ENCODE measurements around the gene HARBI1.

The HARBI1 gene

GRCh38 chr11:46633291-46634217 lies 16.5 kb upstream of the HARBI1 start:
- no peak for DNase-seq

- DNase-seq = no peak
These were observed 15.5 kb upstream of the HARBI1 start for GRCh38 chr11:46632502-46632901.

GRCh38 chr11:46631676-46632075 lies 14.6 kb upstream of the HARBI1 start:
- DNase-seq = no peak

- DNase-seq = no peak
These were observed 13.2 kb upstream of the HARBI1 start for GRCh38 chr11:46630237-46630636.

- DNase-seq = no peak
These were observed 11.9 kb upstream of the HARBI1 start for GRCh38 chr11:46628961-46629360.

GRCh38 chr11:46625406-46625805 lies 8.4 kb upstream of the HARBI1 start:
- no peak for DNase-seq

GRCh38 chr11:46618837-46619236 lies 1.8 kb upstream of the HARBI1 start:
- DNase-seq = no peak

- DNase-seq = no peak
These were observed 916 bp upstream of the HARBI1 start for GRCh38 chr11:46617972-46618314.

- peak; percentile 36 for DNase-seq
These were observed 385 bp downstream of the HARBI1 start for GRCh38 chr11:46616551-46617133.

GRCh38 chr11:46615756-46616155 lies 1.3 kb downstream of the HARBI1 start:
- no peak for DNase-seq

GRCh38 chr11:46612326-46612725 lies 4.7 kb downstream of the HARBI1 start:
- DNase-seq = no peak

GRCh38 chr11:46611526-46612304 lies 5.3 kb downstream of the HARBI1 start:
- no peak for DNase-seq

GRCh38 chr11:46609386-46609785 lies 7.6 kb downstream of the HARBI1 start:
- DNase-seq = no peak

- DNase-seq = no peak
These were observed 9.5 kb downstream of the HARBI1 start for GRCh38 chr11:46607516-46607915.

GRCh38 chr11:46604796-46605195 lies 12.2 kb downstream of the HARBI1 start:
- DNase-seq = no peak

GRCh38 chr11:46603704-46604308 lies 13.2 kb downstream of the HARBI1 start:
- no peak for DNase-seq

GRCh38 chr11:46601129-46601528 lies 15.9 kb downstream of the HARBI1 start:
- DNase-seq = no peak

- no peak for DNase-seq
These were observed 16.6 kb downstream of the HARBI1 start for GRCh38 chr11:46600194-46600960.

- DNase-seq = no peak
These were observed 17.5 kb downstream of the HARBI1 start for GRCh38 chr11:46599340-46600193.

- no peak for DNase-seq
These were observed 19.3 kb downstream of the HARBI1 start for GRCh38 chr11:46597609-46598219.

GRCh38 chr11:46597155-46597554 lies 19.9 kb downstream of the HARBI1 start:
- DNase-seq = no peak

Data from CD4-positive, alpha-beta T cell treated with Interleukin-21 for 1 hour (primary cell).